ENCODE measurements around the gene MYO16. TPM values are rescaled to one million over a fixed set of nuclear protein-coding genes. Genes with fewer than 3 reads are reported as not detected.

Gene MYO16
- total RNA-seq, 1 experiment from 2014 or later = 0.19 TPM

GRCh38 chr13:108681986-108682575 lies 52.7 kb downstream of the MYO16 start:
- Mint-ChIP-seq H3K27ac (ENCODE audit: unreplicated experiment) (no peak overlapping the region), H3K4me1 (ENCODE audit: low read depth, unreplicated experiment) (no peaks in the 10 kb centered on the region), H3K9me3 (ENCODE audit: low read depth, unreplicated experiment) (no peaks in the 10 kb centered on the region), H3K36me3 (ENCODE audit: insufficient read depth, unreplicated experiment) (no peaks in the 10 kb centered on the region), H3K27me3 (ENCODE audit: unreplicated experiment) (no peaks in the 10 kb centered on the region), H3K4me3 (ENCODE audit: low read depth, unreplicated experiment) (no peak overlapping the region)
- BruUV-seq (replicated peaks) = no TSS peak
- CTCF ChIA-PET = no interaction called here
- intact Hi-C loops (cut with micrococcal nuclease; ENCODE audit: unreplicated experiment) = no loop called here
- TF ChIP-seq CTCF (IDR thresholded peaks at IDR 0.05; ENCODE audit: unreplicated experiment) = no peak
- no peak for DNase-seq

GRCh38 chr13:108682714-108683113 lies 53.3 kb downstream of the MYO16 start:
- Mint-ChIP-seq H3K27me3 (ENCODE audit: unreplicated experiment) (no peaks in the 10 kb centered on the region), H3K36me3 (ENCODE audit: insufficient read depth, unreplicated experiment) (no peaks in the 10 kb centered on the region)

GRCh38 chr13:108686027-108686426 lies 56.6 kb downstream of the MYO16 start:
- Mint-ChIP-seq H3K36me3 (ENCODE audit: insufficient read depth, unreplicated experiment) (no peaks in the 10 kb centered on the region), H3K27me3 (ENCODE audit: unreplicated experiment) (no peaks in the 10 kb centered on the region), H3K27ac (ENCODE audit: unreplicated experiment) (no peak overlapping the region), H3K4me3 (ENCODE audit: low read depth, unreplicated experiment) (no peak overlapping the region), H3K4me1 (ENCODE audit: low read depth, unreplicated experiment) (no peaks in the 10 kb centered on the region), H3K9me3 (ENCODE audit: low read depth, unreplicated experiment) (no peaks in the 10 kb centered on the region)
- TF ChIP-seq CTCF (IDR thresholded peaks at IDR 0.05; ENCODE audit: unreplicated experiment) = no peak
- no TSS peak for BruUV-seq (replicated peaks)
- CTCF ChIA-PET = no interaction called here
- intact Hi-C loops (cut with micrococcal nuclease; ENCODE audit: unreplicated experiment) = no loop called here
- no peak for DNase-seq

More at GRCh38 chr13:108682714-108683113, 53.3 kb downstream of the MYO16 start:
- Mint-ChIP-seq H3K9me3 (ENCODE audit: low read depth, unreplicated experiment) (no peaks in the 10 kb centered on the region), H3K4me3 (ENCODE audit: low read depth, unreplicated experiment) (no peak overlapping the region), H3K27ac (ENCODE audit: unreplicated experiment) (no peak overlapping the region), H3K4me1 (ENCODE audit: low read depth, unreplicated experiment) (no peaks in the 10 kb centered on the region)
- CTCF ChIA-PET = no interaction called here
- BruUV-seq (replicated peaks) = no TSS peak
- TF ChIP-seq CTCF (IDR thresholded peaks at IDR 0.05; ENCODE audit: unreplicated experiment) = no peak
- intact Hi-C loops (cut with micrococcal nuclease; ENCODE audit: unreplicated experiment) = no loop called here
- no peak for DNase-seq

- H3K4me1 Mint-ChIP-seq (ENCODE audit: low read depth, unreplicated experiment) = no peaks in the 10 kb centered on the region
- H3K27me3 Mint-ChIP-seq (ENCODE audit: unreplicated experiment) = no peaks in the 10 kb centered on the region
- H3K9me3 Mint-ChIP-seq (ENCODE audit: low read depth, unreplicated experiment) = no peaks in the 10 kb centered on the region
- no peak overlapping the region for H3K27ac Mint-ChIP-seq (ENCODE audit: unreplicated experiment)
- no peak overlapping the region for H3K4me3 Mint-ChIP-seq (ENCODE audit: low read depth, unreplicated experiment)
- no peak for TF ChIP-seq CTCF (IDR thresholded peaks at IDR 0.05; ENCODE audit: unreplicated experiment)
- DNase-seq = no peak
- no peaks in the 10 kb centered on the region for H3K36me3 Mint-ChIP-seq (ENCODE audit: insufficient read depth, unreplicated experiment)
- intact Hi-C loops (cut with micrococcal nuclease; ENCODE audit: unreplicated experiment) = no loop called here
- no TSS peak for BruUV-seq (replicated peaks)
- CTCF ChIA-PET = no interaction called here
These were observed 61.3 kb downstream of the MYO16 start for GRCh38 chr13:108690726-108691125.
